Measurements from ENCODE around the gene MAGI2. TPM values are rescaled to one million over a fixed set of nuclear protein-coding genes. Genes with fewer than 3 reads are reported as not detected.

The MAGI2 gene
- total RNA-seq, 1 experiment from 2014 or later = 14.3 TPM

- no peaks in the 10 kb centered on the region for H3K79me1 ChIP-seq (ENCODE audit: insufficient read depth, low read depth, low read length, poor library complexity, severe bottlenecking)
- WGBS (ENCODE audit: extremely low coverage, insufficient read length, low lambda C conversion rate) = no CpG with 5 or more reads among the region's 1 CpG
- no peaks in the 10 kb centered on the region for H3K23me2 ChIP-seq (ENCODE audit: insufficient read length, low read depth, low read length, poor library complexity, severe bottlenecking)
- no peak overlapping the region for H2BK20ac ChIP-seq (ENCODE audit: low read depth, low read length, poor library complexity, severe bottlenecking)
- no peak overlapping the region for H3K4me2 ChIP-seq (ENCODE audit: insufficient read depth, insufficient read length, low read length)
- no peaks in the 10 kb centered on the region for H3K27me3 ChIP-seq (ENCODE audit: insufficient read depth, low read length)
- Mint-ChIP-seq H3K4me1 (peaks cover 8 to 15% of the 10 kb centered on the region in 2 experiments), H3K9me3 (no peaks in the 10 kb centered on the region; a peak in 2 of 5 replicates), H3K27me3 (ENCODE audit: low read depth) (no peaks in the 10 kb centered on the region), H3K4me3 (no peak overlapping the region), H3K27ac (no peak overlapping the region), H3K36me3 (ENCODE audit: insufficient read depth in 1 of 3, low read depth in 3 of 3) (peaks cover 0 to 10% (median 4%) of the 10 kb centered on the region in 3 experiments; a peak in 4 of 7 replicates)
- H2BK12ac ChIP-seq (ENCODE audit: insufficient read length, low read depth, low read length) = no peak overlapping the region
- no peak overlapping the region for H3K9ac ChIP-seq (ENCODE audit: extremely low read depth, insufficient read length, low read length)
- no peak overlapping the region for H3K56ac ChIP-seq (ENCODE audit: insufficient read length, low read depth, low read length)
- H4K5ac ChIP-seq (ENCODE audit: insufficient read length, low read depth, low read length) = no peak overlapping the region
- no peak overlapping the region for H2BK120ac ChIP-seq (ENCODE audit: low read depth, low read length, poor library complexity, severe bottlenecking)
- no peak for TF ChIP-seq CTCF (conservative IDR thresholded peaks at IDR 0.05)
- no peak overlapping the region for H2AFZ ChIP-seq (ENCODE audit: low read length)
- H2BK15ac ChIP-seq (ENCODE audit: low read depth, low read length) = no peak overlapping the region
- no peak overlapping the region for H2AK5ac ChIP-seq (ENCODE audit: insufficient read length, low read length)
- no peaks in the 10 kb centered on the region for H4K20me1 ChIP-seq (ENCODE audit: control insufficient read depth, insufficient read depth, insufficient read length)
- H3T11ph ChIP-seq (ENCODE audit: low read length) = no peak overlapping the region
- no peaks in the 10 kb centered on the region for H3K9me3 ChIP-seq (ENCODE audit: control insufficient read depth, low read depth, low read length)
- H4K91ac ChIP-seq (ENCODE audit: insufficient read length, low read depth, low read length) = no peak overlapping the region
- H3K27ac ChIP-seq (ENCODE audit: insufficient read length, low read depth, low read length) = no peak overlapping the region
- H3K23ac ChIP-seq (ENCODE audit: insufficient read length, low read depth, low read length) = no peak overlapping the region
- H3K4ac ChIP-seq (ENCODE audit: low read depth, low read length) = no peak overlapping the region
- H2BK5ac ChIP-seq (ENCODE audit: insufficient read length, low read length) = no peak overlapping the region
- H3K79me2 ChIP-seq (ENCODE audit: insufficient read depth, low read length) = no peaks in the 10 kb centered on the region
- H4K8ac ChIP-seq (replicated peaks; ENCODE audit: insufficient read length, low read depth, low read length) = no peak overlapping the region
- no peak overlapping the region for H3K18ac ChIP-seq (ENCODE audit: insufficient read length, low read depth, low read length)
- H3K14ac ChIP-seq (ENCODE audit: insufficient read depth, low read length) = no peak overlapping the region
- DNase-seq = no peak
- no peaks in the 10 kb centered on the region; the same call in 1 of the 2 replicates for H3K4me1 ChIP-seq (ENCODE audit: insufficient read depth, low read length)
Observed at GRCh38 chr7:78427209-78427608, 1026.3 kb downstream of the MAGI2 start.
